ENCODE data around the gene MGME1. TPM values are rescaled to one million over a fixed set of nuclear protein-coding genes. Genes with fewer than 3 reads are reported as not detected.
"Not testable (repeated sequence)": the region's sequence is repeated elsewhere in the genome, so short reads cannot be mapped to it uniquely, and the experiment has no call there.

The MGME1 gene
- total RNA-seq, 1 donor from 2014 or later = 33.1 TPM

DNA sequence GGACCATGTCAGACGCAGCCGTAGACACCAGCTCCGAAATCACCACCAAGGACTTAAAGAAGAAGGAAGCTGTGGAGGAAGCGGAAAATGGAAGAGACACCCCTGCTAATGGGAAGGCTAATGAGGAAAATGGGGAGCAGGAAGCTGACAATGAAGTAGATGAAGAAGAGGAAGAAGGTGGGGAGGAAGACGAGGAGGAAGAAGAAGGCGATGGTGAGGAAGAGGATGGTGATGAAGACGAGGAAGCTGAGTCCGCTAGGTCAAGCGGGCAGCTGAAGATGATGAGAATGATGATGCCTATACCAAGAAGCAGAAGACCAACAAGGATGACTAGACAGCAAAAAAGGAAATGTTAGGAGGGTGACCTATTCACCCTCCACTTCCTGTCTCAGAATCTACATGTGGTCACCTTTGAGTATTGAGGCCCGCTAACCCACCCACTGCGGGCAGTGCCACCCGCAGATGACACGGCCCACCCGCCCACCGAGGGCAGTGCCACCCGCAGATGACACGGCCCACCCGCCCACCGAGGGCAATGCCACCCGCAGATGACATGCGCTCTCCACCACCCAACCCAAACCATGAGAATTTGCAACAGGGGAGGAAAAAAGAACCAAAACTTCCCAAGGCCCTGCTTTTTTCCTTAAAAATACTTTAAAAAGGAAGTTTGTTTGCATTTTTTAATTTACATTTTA is 43.3 kb downstream of the MGME1 start:
- intact Hi-C loops (cut with micrococcal nuclease) = no loop called here

DNA sequence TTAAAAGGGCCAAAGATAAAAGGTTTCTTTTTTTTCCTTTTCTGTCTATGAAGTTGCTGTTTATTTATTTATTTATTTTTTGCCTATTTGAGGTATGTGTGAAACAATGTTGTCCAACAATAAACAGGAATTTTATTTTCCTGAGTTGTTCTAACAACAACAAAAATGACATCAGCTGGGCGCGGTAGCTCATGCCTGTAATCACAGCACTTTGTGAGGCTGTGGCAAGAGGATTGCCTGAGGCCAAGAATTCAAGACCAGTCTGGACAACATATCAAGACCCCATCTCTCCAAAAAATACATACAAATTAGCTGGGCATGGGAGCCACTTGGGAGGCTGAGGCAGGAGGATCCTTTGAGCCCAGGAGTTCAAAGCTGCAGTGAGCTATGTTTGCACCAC is 44.1 kb downstream of the MGME1 start:
- intact Hi-C loops (cut with micrococcal nuclease) = no loop called here

GRCh38 chr20:18014411-18014810 is 45.6 kb downstream of the MGME1 start:
- intact Hi-C loops (cut with micrococcal nuclease) = no loop called here

DNA sequence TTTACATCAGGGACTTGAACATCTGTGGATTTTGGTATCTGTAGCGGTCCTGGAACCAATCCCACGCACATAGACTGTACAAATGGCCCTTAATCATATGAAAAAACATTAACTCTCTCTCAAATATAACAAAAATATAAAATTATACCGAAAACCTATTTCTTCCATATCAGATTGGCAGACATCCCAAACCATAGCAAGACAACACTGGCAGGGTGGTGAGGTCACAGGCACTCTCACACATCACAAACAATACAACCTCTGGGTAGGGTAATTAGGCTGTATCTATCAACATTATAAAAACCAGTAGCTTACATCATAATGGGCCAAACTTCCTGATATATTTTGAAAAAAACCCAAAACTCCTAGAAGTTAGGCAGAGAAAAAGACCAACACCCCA is 48.0 kb downstream of the MGME1 start:
- intact Hi-C loops (cut with micrococcal nuclease) = loop anchor here (5.0 kb wide), 1 partner anchor 261 kb away; no protein-coding TSS in a partner anchor

GRCh38 chr20:18018100-18018499 is 49.3 kb downstream of the MGME1 start:
- intact Hi-C loops (cut with micrococcal nuclease) = loop anchor here (5.0 kb wide), 1 partner anchor 259 kb away; no protein-coding TSS in a partner anchor

DNA sequence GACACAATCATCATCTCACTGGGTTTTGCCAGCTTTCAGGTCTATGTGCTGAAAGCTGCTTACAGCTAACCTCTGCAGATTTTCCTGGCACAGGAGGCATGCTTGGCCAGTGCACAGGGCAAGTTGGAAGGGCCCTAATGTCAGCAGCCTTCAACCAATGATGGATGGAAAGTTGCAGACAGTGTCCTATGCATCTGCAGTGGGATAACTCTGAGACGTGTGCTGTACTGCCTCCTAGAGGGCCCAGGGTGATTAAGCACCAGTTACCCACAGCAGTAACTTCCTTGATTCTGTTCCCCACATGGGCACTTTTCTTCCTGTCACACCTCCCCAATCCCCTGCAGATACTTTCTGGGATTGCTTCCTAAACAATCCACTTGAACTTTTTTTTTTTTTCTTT is 50.2 kb downstream of the MGME1 start:
- intact Hi-C loops (cut with micrococcal nuclease) = loop anchor here (1.0 to 5.0 kb wide), 3 partner anchors 258 to 482 kb away; partner anchors contain the start of gene RRBP1

DNA sequence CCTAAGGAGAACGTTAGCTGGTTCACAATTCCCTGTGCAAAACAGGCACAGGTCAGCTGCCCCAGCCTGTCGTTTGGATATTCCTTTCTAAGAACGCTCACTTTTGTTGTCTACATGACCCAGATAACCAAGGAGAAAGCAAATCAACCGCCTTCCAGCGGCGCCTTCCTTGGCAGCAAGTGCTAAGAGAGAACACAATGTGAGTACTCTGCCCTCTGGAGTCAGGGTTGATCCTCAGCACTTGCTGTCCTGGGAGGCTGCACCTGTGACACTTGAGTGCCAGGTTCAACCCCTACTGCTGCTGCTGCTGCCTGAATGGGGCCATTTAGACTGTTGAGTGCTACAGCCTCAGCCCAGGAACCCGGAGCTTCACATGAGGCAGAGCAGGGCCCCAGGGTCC is 52.1 kb downstream of the MGME1 start:
- intact Hi-C loops (cut with micrococcal nuclease) = no loop called here

- intact Hi-C loops (cut with micrococcal nuclease) = no loop called here
These were observed 55.8 kb downstream of the MGME1 start for GRCh38 chr20:18024606-18025127.

- intact Hi-C loops (cut with micrococcal nuclease) = not testable (repeated sequence)
These were observed 58.2 kb downstream of the MGME1 start for GRCh38 chr20:18027011-18027410.

DNA sequence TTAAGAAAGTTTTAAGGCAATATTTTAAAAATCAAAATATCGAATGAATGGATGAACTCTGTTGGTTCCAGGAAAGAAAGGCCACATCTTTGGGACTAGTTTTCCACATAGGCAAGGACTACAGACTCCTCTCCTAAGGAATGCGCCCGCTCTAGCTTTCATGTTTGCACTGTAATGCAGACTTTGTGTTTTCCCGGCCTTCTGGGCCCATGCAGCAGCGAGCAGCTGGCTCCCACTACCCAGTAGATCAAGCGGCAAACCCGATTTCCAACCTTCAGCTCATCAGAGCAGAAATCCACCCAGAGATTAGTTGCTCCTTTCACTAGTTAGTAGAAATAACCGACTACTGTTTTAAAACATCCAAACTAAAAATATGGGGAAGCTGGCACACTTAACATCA is 61.2 kb downstream of the MGME1 start:
- intact Hi-C loops (cut with micrococcal nuclease) = no loop called here

DNA sequence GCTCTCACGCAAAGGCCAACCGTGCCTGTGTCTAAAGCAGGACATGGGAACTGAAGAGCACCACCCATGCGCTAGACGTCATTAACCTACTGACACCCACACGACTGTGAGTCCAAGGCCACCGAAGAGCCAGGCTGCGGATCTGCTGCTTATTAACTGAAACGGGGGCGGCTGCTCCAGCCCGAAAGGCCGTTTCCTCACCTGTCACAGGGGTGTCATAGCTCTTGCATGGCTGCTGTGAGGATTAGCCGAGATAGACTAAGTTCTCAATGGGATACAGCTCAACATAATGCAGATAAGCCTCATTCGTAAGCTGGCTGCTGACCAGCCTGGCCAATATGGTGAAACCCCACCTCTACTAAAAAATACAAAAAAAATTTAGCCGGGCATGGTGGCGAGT is 62.2 kb downstream of the MGME1 start:
- intact Hi-C loops (cut with micrococcal nuclease) = no loop called here

- intact Hi-C loops (cut with micrococcal nuclease) = no loop called here
These were observed 63.2 kb downstream of the MGME1 start for GRCh38 chr20:18031888-18032509.

DNA sequence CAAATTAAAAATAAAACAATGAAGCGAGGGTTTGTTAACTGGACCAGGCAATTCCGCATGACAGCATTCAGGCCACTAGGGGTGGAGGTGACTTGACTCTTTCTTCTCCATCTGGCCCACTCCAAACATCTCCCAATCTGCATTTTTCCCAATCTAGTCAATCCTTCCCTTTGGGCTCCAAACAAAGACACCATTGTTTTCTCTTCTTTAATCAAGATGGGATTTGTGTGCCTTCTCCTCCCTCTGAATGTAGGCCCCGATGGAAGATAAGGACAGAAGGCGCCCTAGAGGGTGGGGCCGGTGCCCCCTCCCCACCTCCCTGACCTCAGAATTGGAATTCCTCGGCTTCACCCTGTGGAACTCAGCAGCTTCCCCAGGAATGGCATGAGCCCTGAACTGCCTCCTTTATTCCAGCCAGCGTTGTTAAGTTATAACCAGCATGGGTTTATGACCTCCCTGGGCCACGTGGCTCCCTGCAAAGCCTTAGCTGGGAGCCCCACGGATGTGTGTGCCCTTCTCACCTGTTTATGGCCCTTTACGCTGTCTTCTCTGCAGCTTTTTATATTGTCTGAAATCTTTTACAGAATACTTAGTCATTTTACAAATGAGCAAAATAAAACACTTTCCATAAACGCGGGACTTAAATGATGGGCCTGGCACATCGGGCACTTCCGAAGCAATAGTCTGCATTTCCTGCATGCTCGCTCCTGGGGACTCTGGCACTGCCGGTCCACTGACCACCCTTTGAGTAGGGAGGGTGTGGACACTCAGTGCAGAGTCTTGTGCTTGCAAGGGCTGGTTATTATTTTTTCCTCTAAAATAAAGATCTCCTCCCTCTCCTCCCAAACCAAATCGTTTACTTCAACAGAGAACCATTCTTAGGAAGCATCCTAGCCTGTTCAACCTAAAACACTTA is 64.4 kb downstream of the MGME1 start:
- intact Hi-C loops (cut with micrococcal nuclease) = no loop called here

- intact Hi-C loops (cut with micrococcal nuclease) = no loop called here
These were observed 65.2 kb downstream of the MGME1 start for GRCh38 chr20:18034039-18034438.

DNA sequence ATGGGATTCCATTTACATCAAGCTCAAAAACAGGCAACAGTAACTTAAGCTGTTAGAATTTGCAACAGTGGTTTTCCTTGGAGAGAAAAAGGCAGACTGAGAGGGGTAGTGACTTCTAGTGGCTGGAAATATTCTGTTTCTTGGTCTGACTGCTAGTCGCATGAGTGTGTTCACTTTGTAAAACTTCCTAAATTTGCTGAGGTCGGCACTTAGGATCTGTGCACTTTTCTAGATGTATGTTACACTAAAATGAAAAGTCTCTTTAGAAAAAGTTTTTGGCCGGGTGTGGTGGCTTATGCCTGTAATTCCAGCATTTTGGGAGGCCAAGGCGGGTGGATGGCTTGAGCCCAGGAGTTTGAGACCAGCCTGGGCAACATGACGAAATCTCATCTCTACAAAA is 70.2 kb downstream of the MGME1 start:
- intact Hi-C loops (cut with micrococcal nuclease) = no loop called here

Other genes with a start within 250 kb of the MGME1 start
- gene SNX5, start 224 bp upstream of the MGME1 start, total RNA-seq = 157 and 174 TPM in 2 replicates
- gene OVOL2, start 88.9 kb downstream of the MGME1 start, total RNA-seq = not detected in 2 replicates
- gene KAT14, start 168.8 kb downstream of the MGME1 start, total RNA-seq = 13.9 and 15.6 TPM in 2 replicates
- gene PET117, start 168.8 kb downstream of the MGME1 start, total RNA-seq = 14.5 and 14.6 TPM in 2 replicates